Stimulated activated CD8-positive, alpha-beta memory T cell treated with anti-CD3 and anti-CD28 coated beads, Interleukin-12 subunit alpha, Interleukin-12 subunit beta, amount 100 ng/mL, for 1 hour (primary cell): ENCODE data around the gene GTF2IRD1.
"Not testable (repeated sequence)": the region's sequence is repeated elsewhere in the genome, so short reads cannot be mapped to it uniquely, and the experiment has no call there.

Experiments used
- DNase-seq: peaks from one replicate; pipeline ENCODE4 v3.0.0-alpha.2; 2020; ENCODE audit warnings: low read depth

Gene GTF2IRD1

DNA sequence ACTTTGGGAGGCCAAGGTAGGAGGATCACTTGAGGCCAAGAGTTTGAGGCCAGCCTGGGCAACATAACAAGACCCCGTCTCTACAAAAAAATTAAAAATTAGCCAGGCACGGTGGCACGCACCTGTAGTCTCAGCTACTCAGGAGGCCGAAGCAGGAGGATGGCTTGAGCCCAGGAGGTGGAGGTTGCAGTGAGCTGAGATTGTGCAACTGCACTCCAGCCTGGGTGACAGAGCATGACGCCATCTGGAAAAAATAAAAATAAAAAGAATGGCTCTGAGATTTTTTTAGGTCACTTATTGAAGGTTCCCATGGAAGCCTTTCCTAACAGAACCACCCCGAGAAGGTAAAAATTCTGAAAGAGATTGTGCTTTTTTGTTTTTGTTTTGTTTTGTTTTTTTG lies 109.9 kb downstream of the GTF2IRD1 start:
- DNase-seq: not testable (repeated sequence)

GRCh38 chr7:74567318-74567668 lies 113.6 kb downstream of the GTF2IRD1 start:
- no peak for DNase-seq

GRCh38 chr7:74568658-74569057 lies 115.0 kb downstream of the GTF2IRD1 start:
- no peak for DNase-seq

DNA sequence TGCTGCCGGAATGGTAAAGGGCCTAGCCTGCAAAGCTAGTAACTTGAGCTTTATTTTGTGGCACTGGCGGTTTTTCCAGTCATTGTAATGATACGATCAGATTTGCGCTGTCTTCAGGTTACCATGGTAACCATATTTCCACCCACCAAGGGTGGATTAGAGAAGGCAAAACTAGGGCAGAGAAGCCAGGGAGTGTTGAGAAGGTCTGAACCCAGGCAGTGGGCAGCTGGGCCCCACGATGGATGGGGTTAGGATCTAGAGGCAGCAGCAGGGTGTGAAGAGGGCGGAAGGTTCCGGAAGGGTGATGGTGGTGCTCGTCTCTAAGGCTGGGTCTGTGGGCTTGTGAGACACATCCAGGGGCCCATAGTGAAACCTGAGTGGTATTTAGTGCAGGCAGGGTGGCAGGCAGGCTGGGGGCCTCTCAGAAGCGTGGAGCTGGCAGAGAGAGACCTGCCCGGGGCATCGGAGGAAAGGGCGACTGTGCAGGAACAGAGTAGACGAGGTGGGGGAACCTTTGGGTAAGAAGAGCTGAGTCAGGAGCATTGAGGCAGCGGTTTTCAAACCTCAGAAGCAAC lies 115.9 kb downstream of the GTF2IRD1 start:
- no peak for DNase-seq

DNA sequence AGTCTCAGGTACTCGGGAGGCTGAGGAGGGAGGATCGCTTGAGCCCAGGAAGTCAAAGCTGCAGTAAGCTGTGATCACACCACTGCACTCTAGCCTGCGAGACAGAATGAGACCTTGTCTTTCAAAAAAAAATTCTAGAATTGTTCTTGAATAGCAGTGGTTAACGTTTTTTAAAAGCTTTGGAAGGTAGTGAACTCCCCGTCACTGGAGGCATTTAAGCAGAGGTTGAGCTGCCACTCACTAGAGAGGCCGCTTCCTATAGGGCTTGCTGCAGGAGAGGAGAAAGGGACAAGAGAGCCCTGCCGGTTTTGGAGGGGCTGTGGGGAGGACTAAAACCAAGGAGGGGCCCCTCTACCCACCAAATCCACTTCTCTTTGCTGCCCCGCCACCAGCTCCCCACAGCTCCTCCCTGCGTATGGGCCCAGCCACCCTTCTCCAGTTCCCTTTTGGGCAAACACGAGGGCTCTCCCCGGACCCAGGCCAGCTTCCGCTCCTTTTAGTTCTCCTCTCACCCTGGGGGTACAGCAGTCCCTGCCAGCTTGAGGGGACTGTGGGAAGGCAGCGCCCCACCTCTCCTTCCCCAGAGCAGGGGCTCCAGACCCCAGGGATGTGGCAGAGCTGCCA lies 116.9 kb downstream of the GTF2IRD1 start:
- no peak for DNase-seq

GRCh38 chr7:74572301-74572979 lies 118.7 kb downstream of the GTF2IRD1 start:
- no peak for DNase-seq

DNA sequence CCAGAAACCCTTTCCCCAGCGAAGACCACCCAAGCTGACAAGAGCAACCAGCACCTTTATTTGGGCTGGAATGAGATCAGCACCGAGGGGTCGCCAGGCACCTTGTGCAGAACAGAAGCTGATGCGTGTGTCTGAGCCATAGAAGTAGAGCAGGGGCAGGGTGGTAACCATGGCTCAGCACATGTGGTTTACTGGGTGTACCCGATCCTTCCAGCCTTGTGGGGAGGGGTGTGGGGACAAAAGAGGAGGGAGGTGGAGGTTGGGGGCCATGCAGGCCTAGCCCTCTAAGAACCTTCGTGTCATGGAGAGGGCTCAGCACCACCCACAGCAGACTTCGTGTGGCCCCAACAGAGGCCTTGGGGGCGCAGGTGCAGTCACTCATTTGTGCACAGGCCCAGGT lies 119.8 kb downstream of the GTF2IRD1 start:
- DNase-seq: no peak

GRCh38 chr7:74575083-74575784 lies 121.5 kb downstream of the GTF2IRD1 start:
- no peak for DNase-seq

DNA sequence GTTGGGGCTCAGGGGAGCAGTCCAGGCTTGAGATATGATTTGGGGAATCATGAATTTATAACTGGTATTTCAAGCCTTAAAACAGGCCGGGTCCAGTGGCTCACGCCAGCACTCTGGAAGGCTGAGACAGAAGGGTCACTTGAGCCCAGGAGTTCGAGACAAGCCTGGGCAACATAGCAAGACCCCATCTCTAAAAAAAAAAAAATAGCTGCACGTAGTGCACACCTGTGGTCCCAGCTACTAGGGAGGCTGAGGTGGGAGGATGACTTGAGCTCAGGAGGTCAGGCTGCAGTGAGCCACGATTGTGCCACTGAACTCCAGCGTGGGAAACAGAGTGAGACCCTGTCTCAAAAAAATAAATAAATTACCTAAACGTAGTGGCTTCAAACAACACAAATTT lies 122.1 kb downstream of the GTF2IRD1 start:
- DNase-seq: no peak

DNA sequence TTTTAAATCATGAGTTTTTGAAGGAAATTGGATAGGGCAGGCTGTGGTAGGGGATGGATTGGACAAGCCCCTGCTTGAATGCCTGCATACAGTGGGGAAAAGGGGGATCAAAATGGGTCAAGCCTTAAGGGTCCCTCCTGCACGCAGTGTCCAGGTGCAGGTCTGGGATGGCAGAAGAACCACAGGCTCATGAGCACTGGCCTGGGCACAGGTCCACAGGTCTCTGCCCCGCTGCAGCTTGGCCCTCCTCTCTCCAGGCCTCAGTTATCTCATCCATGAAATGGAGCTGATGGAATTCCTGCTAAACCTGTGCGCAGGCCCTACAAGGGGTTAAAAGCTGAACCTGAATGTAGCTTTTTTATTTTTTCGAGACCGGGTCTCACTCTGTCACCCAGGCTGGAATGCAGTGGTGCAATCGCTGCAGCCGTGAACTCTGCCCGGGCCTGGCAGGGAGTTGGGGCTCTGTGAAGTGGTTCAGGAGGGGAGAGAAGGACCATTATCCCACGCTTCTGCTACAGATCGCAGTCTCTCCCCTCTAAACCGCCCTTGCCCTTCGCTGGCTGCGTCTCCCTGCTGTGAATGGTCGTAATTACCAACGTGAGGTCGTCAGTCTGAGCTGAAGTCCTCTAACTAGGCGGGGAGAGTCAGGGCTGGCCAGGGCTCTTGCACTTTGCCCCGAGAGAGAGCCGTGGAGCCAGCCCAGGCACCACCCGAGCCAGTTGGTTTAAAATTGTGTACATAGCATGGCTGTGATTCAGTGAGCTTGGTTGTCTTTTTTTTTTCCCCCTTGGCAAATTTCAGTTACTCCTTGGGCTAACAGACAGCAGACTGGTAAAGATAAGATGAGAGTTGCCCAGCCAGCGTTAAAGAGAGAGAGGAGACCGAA lies 126.3 kb downstream of the GTF2IRD1 start:
- DNase-seq: no peak

DNA sequence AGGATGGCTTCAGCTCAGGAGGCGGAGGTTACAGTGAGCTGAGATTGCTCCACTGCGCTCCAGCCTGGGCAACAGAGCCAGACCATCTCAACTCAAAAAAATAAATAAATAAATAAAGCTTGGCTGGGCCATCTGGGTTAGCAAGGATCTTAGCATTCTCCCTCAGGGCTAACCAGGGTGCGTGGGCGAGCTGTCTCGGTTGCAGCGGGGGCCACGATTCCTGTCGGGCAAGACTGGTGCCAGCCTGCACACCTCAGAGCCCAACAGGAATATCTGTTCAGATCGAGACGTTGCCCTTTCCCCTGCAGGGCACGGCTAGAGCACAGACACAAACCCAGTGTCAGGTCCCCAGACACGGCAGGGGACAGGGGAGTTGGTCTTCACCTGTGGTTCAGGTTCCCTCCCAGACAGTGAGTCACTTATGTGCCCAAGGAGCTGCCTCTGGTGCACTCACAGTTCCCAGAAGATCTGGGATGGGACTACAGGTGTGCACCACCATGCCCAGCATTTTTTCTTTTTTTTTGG lies 128.3 kb downstream of the GTF2IRD1 start:
- DNase-seq: no peak

DNA sequence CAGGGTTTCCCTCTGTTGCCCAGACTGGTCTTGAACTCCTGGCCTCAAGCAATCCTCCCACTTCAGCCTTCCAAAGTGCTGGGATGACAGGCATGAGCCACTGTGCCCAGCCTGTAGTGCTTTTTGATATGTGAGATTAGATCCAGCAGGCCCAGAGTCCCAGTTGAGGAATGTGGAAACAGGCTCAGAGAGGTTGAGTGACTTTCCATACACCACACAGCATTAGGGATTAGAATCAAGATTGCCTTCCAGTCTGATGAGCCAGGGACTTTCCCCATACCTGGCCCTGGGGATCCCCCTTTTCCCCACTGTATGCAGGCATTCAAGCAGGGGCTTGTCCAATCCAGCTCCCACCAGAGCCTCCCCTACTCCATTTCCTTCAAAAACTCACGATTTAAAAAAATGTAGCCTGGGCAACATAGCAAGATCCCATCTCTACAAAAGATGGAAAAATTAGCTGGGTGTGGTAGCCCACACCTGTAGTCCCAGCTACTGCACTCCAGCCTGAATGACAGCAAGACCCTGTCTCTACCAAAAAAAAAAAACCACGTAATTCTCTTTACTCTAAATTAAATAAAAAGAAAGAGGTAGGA lies 128.8 kb downstream of the GTF2IRD1 start:
- no peak for DNase-seq

GRCh38 chr7:74583630-74584029 lies 129.9 kb downstream of the GTF2IRD1 start:
- DNase-seq: no peak

DNA sequence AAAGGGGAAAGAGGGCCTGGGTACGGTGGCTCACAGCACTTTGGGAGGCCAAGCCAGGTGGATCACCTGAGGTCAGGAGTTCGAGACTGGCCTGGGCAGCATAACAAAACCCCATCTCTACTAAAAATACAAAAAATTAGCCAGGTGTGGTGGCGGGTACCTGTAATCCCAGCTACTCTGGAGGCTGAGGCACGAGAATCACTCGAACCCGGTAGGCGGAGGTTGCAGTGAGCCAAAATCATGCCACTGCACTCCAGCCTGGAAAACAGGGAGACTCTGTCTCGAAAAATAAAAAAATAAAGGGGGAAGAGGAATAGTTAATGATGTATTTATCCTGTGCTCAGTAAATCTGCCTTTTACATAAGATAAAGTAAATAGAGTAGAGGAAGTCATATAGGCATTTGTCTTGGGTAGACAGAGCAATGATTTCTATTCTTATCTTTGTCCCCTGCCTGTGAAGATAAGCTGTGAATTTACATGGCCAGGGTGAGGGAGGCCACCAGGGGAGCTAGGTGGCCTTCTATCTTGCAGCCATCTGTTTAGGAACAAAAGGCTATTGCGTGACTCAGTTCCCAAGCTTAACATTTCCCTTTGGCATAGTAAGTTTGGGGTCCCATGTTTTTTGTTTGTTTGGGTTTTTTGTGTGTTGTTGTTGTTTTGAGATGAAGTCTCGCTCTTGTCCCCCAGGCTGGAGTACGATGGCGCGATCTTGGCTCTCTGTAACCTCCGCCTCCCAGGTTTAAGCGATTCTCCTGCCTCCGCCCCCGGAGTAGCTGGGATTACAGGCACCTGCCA lies 130.7 kb downstream of the GTF2IRD1 start:
- no peak for DNase-seq

DNA sequence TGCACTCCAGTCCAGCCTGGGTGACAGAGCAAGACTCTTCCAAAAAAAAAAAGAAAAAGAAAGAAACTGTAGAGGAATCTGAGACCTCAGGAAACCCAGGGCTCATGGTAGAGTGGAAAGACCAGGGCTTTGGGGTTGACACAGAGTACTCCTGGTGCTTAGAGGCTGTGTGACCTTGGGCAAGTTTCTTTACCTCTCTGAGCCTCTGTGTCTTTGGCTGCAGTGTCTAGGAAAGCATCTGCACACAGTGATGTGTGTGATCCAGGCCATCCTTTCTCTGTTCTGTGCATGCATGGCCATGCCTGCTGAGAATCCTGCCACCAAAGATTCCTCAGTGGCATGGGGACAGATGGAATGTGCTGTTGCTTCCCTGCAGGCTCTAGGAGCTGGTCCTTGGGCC lies 132.1 kb downstream of the GTF2IRD1 start:
- no peak for DNase-seq

GRCh38 chr7:74586258-74587175 lies 132.8 kb downstream of the GTF2IRD1 start:
- no peak for DNase-seq

GRCh38 chr7:74587435-74588126 lies 133.9 kb downstream of the GTF2IRD1 start:
- DNase-seq: no peak

DNA sequence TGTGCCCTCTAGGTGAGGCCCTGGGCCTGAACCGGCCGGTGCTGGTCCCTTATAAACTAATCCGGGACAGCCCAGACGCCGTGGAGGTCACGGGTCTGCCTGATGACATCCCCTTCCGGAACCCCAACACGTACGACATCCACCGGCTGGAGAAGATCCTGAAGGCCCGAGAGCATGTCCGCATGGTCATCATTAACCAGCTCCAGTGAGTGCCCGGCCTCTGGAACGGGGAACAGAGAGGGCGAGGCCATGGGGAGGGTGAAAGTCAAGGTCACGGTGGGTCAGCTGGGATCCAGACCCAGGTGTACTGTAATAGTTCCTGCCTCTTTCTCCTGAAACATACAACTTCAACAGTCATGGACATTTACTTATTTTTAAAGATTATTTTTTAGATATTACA lies 137.1 kb downstream of the GTF2IRD1 start:
- DNase-seq: no peak

- no peak for DNase-seq
Observed at GRCh38 chr7:74598558-74598957, 144.9 kb downstream of the GTF2IRD1 start.
